Endothelial cell (in vitro differentiated cells): Measurements from ENCODE around the gene MAGOHB. TPM values are rescaled to one million over a fixed set of nuclear protein-coding genes. Genes with fewer than 3 reads are reported as not detected.
A peak's percentile ranks its signal among the peaks of the same experiment; 100 is the strongest.
"Not testable (repeated sequence)": the region's sequence is repeated elsewhere in the genome, so short reads cannot be mapped to it uniquely, and the experiment has no call there.

Source experiments
- DNase-seq: peaks from one replicate; pipeline ENCODE4 v3.0.0; 2021; ENCODE audit warnings: low spot score
- H3K27ac Mint-ChIP-seq: one replicate; pipeline ENCODE4 v1.8.0; 2021; ENCODE audit warnings: mixed read lengths, inconsistent platforms; ENCODE audit not compliant: unreplicated experiment
- H3K27me3 Mint-ChIP-seq: one replicate; pipeline ENCODE4 v1.8.0; 2021; ENCODE audit warnings: mild to moderate bottlenecking, moderate library complexity, mixed read lengths, inconsistent platforms; ENCODE audit not compliant: unreplicated experiment
- H3K36me3 Mint-ChIP-seq: one replicate; pipeline ENCODE4 v1.8.0; 2021; ENCODE audit warnings: mild to moderate bottlenecking, low read depth, mixed read lengths, inconsistent platforms; ENCODE audit not compliant: unreplicated experiment
- H3K4me1 Mint-ChIP-seq: one replicate; pipeline ENCODE4 v1.8.0; 2021; ENCODE audit warnings: mild to moderate bottlenecking, mixed read lengths, inconsistent platforms; ENCODE audit not compliant: unreplicated experiment
- H3K4me3 Mint-ChIP-seq: one replicate; pipeline ENCODE4 v1.8.0; 2021; ENCODE audit warnings: mild to moderate bottlenecking, mixed read lengths, inconsistent platforms; ENCODE audit not compliant: unreplicated experiment
- H3K9me3 Mint-ChIP-seq: one replicate; pipeline ENCODE4 v1.8.0; 2021; ENCODE audit warnings: mixed read lengths, inconsistent platforms; ENCODE audit not compliant: unreplicated experiment
- CTCF ChIP-seq: fragments of 200-600 bp; sonication (generic); IDR thresholded peaks from one replicate; pipeline ENCODE4 v1.5.0; 2021; ENCODE audit warnings: antibody characterized with exemption; ENCODE audit not compliant: unreplicated experiment
- total RNA-seq: library from RNA; stranded (reverse); fragmentation: NEBNext Ultra II Directional; extraction: Animal tissue kit (Norgen Biotek cat#: 25700); gene quantifications from one replicate; pipeline ENCODE4 v1.2.1, GENCODE V29; 2021; ENCODE audit not compliant: unreplicated experiment

The MAGOHB gene
- total RNA-seq, 1 donor from 2014 or later, result 23.8 TPM

GRCh38 chr12:10615532-10615931, 2.1 kb upstream of the MAGOHB start:
- no peak overlapping the region for H3K4me3 Mint-ChIP-seq
- no peak overlapping the region for H3K27ac Mint-ChIP-seq
- H3K36me3 Mint-ChIP-seq, result no peaks in the 10 kb centered on the region
- H3K9me3 Mint-ChIP-seq, result no peaks in the 10 kb centered on the region
- DNase-seq, result no peak
- H3K27me3 Mint-ChIP-seq, result peaks cover 8% of the 10 kb centered on the region
- peaks cover 15% of the 10 kb centered on the region for H3K4me1 Mint-ChIP-seq
- peak; percentile 25 for TF ChIP-seq CTCF

GRCh38 chr12:10614056-10614370, 604 bp upstream of the MAGOHB start:
- H3K9me3 Mint-ChIP-seq, result no peaks in the 10 kb centered on the region
- no peak for DNase-seq
- peaks cover 4% of the 10 kb centered on the region for H3K36me3 Mint-ChIP-seq
- peaks cover 15% of the 10 kb centered on the region for H3K4me1 Mint-ChIP-seq
- peak overlapping the region; percentile 99 for H3K27ac Mint-ChIP-seq
- no peak for TF ChIP-seq CTCF
- H3K27me3 Mint-ChIP-seq, result peaks cover 8% of the 10 kb centered on the region
- peak overlapping the region; percentile 99 for H3K4me3 Mint-ChIP-seq

GRCh38 chr12:10612984-10613348, 443 bp downstream of the MAGOHB start:
- peaks cover 4% of the 10 kb centered on the region for H3K36me3 Mint-ChIP-seq
- no peak for DNase-seq
- H3K27ac Mint-ChIP-seq, result peak overlapping the region; percentile 99
- peaks cover 8% of the 10 kb centered on the region for H3K27me3 Mint-ChIP-seq
- H3K4me1 Mint-ChIP-seq, result peaks cover 15% of the 10 kb centered on the region
- peak overlapping the region; percentile 99 for H3K4me3 Mint-ChIP-seq
- no peak for TF ChIP-seq CTCF
- no peaks in the 10 kb centered on the region for H3K9me3 Mint-ChIP-seq

- Mint-ChIP-seq H3K9me3 (no peaks in the 10 kb centered on the region), H3K4me3 (no peak overlapping the region), H3K4me1 (peaks cover 15% of the 10 kb centered on the region), H3K27me3 (peaks cover 8% of the 10 kb centered on the region), H3K36me3 (peaks cover 4% of the 10 kb centered on the region), H3K27ac (no peak overlapping the region)
- DNase-seq, result no peak
- TF ChIP-seq CTCF, result no peak
Observed at GRCh38 chr12:10612110-10612509, 1.3 kb downstream of the MAGOHB start.

GRCh38 chr12:10611258-10611657, 2.2 kb downstream of the MAGOHB start:
- H3K36me3 Mint-ChIP-seq, DNase-seq, H3K9me3 Mint-ChIP-seq, H3K4me3 Mint-ChIP-seq, H3K27ac Mint-ChIP-seq, H3K27me3 Mint-ChIP-seq: not testable (repeated sequence)
- H3K4me1 Mint-ChIP-seq, result peaks cover 15% of the 10 kb centered on the region

GRCh38 chr12:10610188-10610587, 3.2 kb downstream of the MAGOHB start:
- peaks cover 4% of the 10 kb centered on the region for H3K36me3 Mint-ChIP-seq
- no peak overlapping the region for H3K4me3 Mint-ChIP-seq
- H3K27me3 Mint-ChIP-seq, result peaks cover 8% of the 10 kb centered on the region
- TF ChIP-seq CTCF, result no peak
- no peak overlapping the region for H3K27ac Mint-ChIP-seq
- H3K9me3 Mint-ChIP-seq, result no peaks in the 10 kb centered on the region
- H3K4me1 Mint-ChIP-seq, result peaks cover 15% of the 10 kb centered on the region
- DNase-seq, result no peak
